Measurements from ENCODE around the gene SESN1.
"Not testable (repeated sequence)": the region's sequence is repeated elsewhere in the genome, so short reads cannot be mapped to it uniquely, and the experiment has no call there.

SESN1 gene

GRCh38 chr6:109094416-109095035, at the start of gene SESN1:
Gene SESN1 (minus strand): TSS chr6:109094846. CDS start chr6:109094073, 773 bp downstream.
- DNase-seq (ENCODE audit: low read depth in 3 of 3, low spot score in 1 of 3), result peak; percentile 56 to 71 (median 56)

- no peak for DNase-seq (ENCODE audit: low read depth in 3 of 3, low spot score in 1 of 3)
These were observed 48.5 kb upstream of the SESN1 start for GRCh38 chr6:109143191-109143590.

GRCh38 chr6:109142067-109142466, 47.4 kb upstream of the SESN1 start:
- DNase-seq (ENCODE audit: low read depth in 3 of 3, low spot score in 1 of 3), result not testable (repeated sequence)

- no peak for DNase-seq (ENCODE audit: low read depth in 3 of 3, low spot score in 1 of 3)
These were observed 44.5 kb upstream of the SESN1 start for GRCh38 chr6:109139109-109139508.

GRCh38 chr6:109136530-109136929, 41.9 kb upstream of the SESN1 start:
- DNase-seq (ENCODE audit: low read depth in 3 of 3, low spot score in 1 of 3), result not testable (repeated sequence)

GRCh38 chr6:109136039-109136438, 41.4 kb upstream of the SESN1 start:
- DNase-seq (ENCODE audit: low read depth in 3 of 3, low spot score in 1 of 3), result not testable (repeated sequence)

- DNase-seq (ENCODE audit: low read depth in 3 of 3, low spot score in 1 of 3), result not testable (repeated sequence)
These were observed 41.0 kb upstream of the SESN1 start for GRCh38 chr6:109135600-109135999.

- no peak for DNase-seq (ENCODE audit: low read depth in 3 of 3, low spot score in 1 of 3)
These were observed 35.4 kb upstream of the SESN1 start for GRCh38 chr6:109130065-109130464.

GRCh38 chr6:109125504-109125903, 30.9 kb upstream of the SESN1 start:
- no peak for DNase-seq (ENCODE audit: low read depth in 3 of 3, low spot score in 1 of 3)

- no peak for DNase-seq (ENCODE audit: low read depth in 3 of 3, low spot score in 1 of 3)
These were observed 29.6 kb upstream of the SESN1 start for GRCh38 chr6:109124219-109124618.

GRCh38 chr6:109121411-109121810, 26.8 kb upstream of the SESN1 start:
- DNase-seq (ENCODE audit: low read depth in 3 of 3, low spot score in 1 of 3), result no peak

- no peak for DNase-seq (ENCODE audit: low read depth in 3 of 3, low spot score in 1 of 3)
These were observed 24.3 kb upstream of the SESN1 start for GRCh38 chr6:109118871-109119354.

GRCh38 chr6:109118337-109118736, 23.7 kb upstream of the SESN1 start:
- DNase-seq (ENCODE audit: low read depth in 3 of 3, low spot score in 1 of 3), result no peak

- no peak for DNase-seq (ENCODE audit: low read depth in 3 of 3, low spot score in 1 of 3)
These were observed 22.8 kb upstream of the SESN1 start for GRCh38 chr6:109117346-109118035.

GRCh38 chr6:109112663-109113062, 18.0 kb upstream of the SESN1 start:
- not testable (repeated sequence) for DNase-seq (ENCODE audit: low read depth in 3 of 3, low spot score in 1 of 3)

GRCh38 chr6:109109663-109110062, 15.0 kb upstream of the SESN1 start:
- DNase-seq (ENCODE audit: low read depth in 3 of 3, low spot score in 1 of 3), result not testable (repeated sequence)

- DNase-seq (ENCODE audit: low read depth in 3 of 3, low spot score in 1 of 3), result no peak
These were observed 11.0 kb upstream of the SESN1 start for GRCh38 chr6:109105681-109106080.

- no peak for DNase-seq (ENCODE audit: low read depth in 3 of 3, low spot score in 1 of 3)
These were observed 9.9 kb upstream of the SESN1 start for GRCh38 chr6:109104512-109104911.

- DNase-seq (ENCODE audit: low read depth in 3 of 3, low spot score in 1 of 3), result no peak
These were observed 9.3 kb upstream of the SESN1 start for GRCh38 chr6:109103942-109104341.

GRCh38 chr6:109102762-109103161, 8.1 kb upstream of the SESN1 start:
- no peak for DNase-seq (ENCODE audit: low read depth in 3 of 3, low spot score in 1 of 3)

- no peak for DNase-seq (ENCODE audit: low read depth in 3 of 3, low spot score in 1 of 3)
These were observed 3.0 kb upstream of the SESN1 start for GRCh38 chr6:109097661-109098060.

GRCh38 chr6:109096208-109096607, 1.6 kb upstream of the SESN1 start:
- no peak for DNase-seq (ENCODE audit: low read depth in 3 of 3, low spot score in 1 of 3)

GRCh38 chr6:109095835-109096084, 1.1 kb upstream of the SESN1 start:
- DNase-seq (ENCODE audit: low read depth in 3 of 3, low spot score in 1 of 3), result no peak

Measured in stimulated activated CD4-positive, alpha-beta T cell treated with anti-CD3 and anti-CD28 coated beads, TNF-alpha, amount 100 ng/mL, for 1 hour (primary cell).